ENCODE results near the gene LILRB5. TPM values are rescaled to one million over a fixed set of nuclear protein-coding genes. Genes with fewer than 3 reads are reported as not detected.

LILRB5 gene
- total and polyA plus RNA-seq, 2 of the 8 experiments (the other 6 are each of a cell fraction or from before 2014, with no cell fraction given) = 0.05 TPM; not detected in 1

GRCh38 chr19:54294539-54294938 lies 37.5 kb upstream of the LILRB5 start:
- no peak overlapping the region for H3K4me3 ChIP-seq (ENCODE audit: extremely low read depth in 1 of 4, insufficient read depth in 2 of 4, low read depth in 3 of 4, low read length in 4 of 4)
- no peak overlapping the region for H3K14ac ChIP-seq (ENCODE audit: insufficient read length)
- H4K91ac ChIP-seq (replicated peaks; ENCODE audit: insufficient read length, low read length) = no peak overlapping the region
- no peak overlapping the region for H2AK5ac ChIP-seq (ENCODE audit: low read depth, low read length)
- H3K79me2 ChIP-seq (ENCODE audit: control insufficient read depth in 1 of 2, insufficient read depth in 2 of 2, low read length in 2 of 2) = no peaks in the 10 kb centered on the region
- H2AFZ ChIP-seq (ENCODE audit: low read length) = no peak overlapping the region
- FAIRE-seq (no peak), DNase-seq (ENCODE audit: low read depth in 1 of 2, low spot score in 2 of 2) (no peak)
- no peak overlapping the region for H2BK12ac ChIP-seq (ENCODE audit: low read depth, low read length)
- H3K56ac ChIP-seq (replicated peaks; ENCODE audit: insufficient read length, low read depth, low read length) = no peak overlapping the region
- no peaks in the 10 kb centered on the region; a peak in 1 of 7 replicates for H3K4me1 ChIP-seq (replicated peaks in 1 of 4; ENCODE audit: control insufficient read depth in 3 of 4, insufficient read depth in 4 of 4, low read length in 3 of 4)
- H4K5ac ChIP-seq (ENCODE audit: insufficient read length, low read depth, low read length) = no peak overlapping the region
- H4K8ac ChIP-seq (ENCODE audit: extremely low read depth, insufficient read depth, low read length) = no peak overlapping the region
- no peak overlapping the region for H3K9ac ChIP-seq (replicated peaks in 1 of 4; ENCODE audit: extremely low read depth in 1 of 4, low read depth in 3 of 4, low read length in 3 of 4)
- H3K9me3 ChIP-seq (ENCODE audit: insufficient read depth in 2 of 2, low read depth in 1 of 2, low read length in 1 of 2) = no peaks in the 10 kb centered on the region
- no peaks in the 10 kb centered on the region for H3K79me1 ChIP-seq (ENCODE audit: low read depth, low read length)
- no peaks in the 10 kb centered on the region for H3K23me2 ChIP-seq (ENCODE audit: low read depth, low read length)
- H3K18ac ChIP-seq (ENCODE audit: extremely low read depth, low read length) = no peak overlapping the region
- H2BK5ac ChIP-seq (ENCODE audit: low read depth, low read length) = no peak overlapping the region
- no peak overlapping the region for H2BK120ac ChIP-seq (replicated peaks; ENCODE audit: low read depth, low read length)
- no peaks in the 10 kb centered on the region for H4K20me1 ChIP-seq (replicated peaks in 1 of 2; ENCODE audit: control insufficient read depth in 1 of 2, insufficient read depth in 2 of 2, low read length in 2 of 2)
- ChIA-PET POLR2A (ENCODE audit: partially characterized antibody) (no interaction called here), CTCF (ENCODE audit: partially characterized antibody) (no interaction called here)
- H3K27ac ChIP-seq (ENCODE audit: low read depth, low read length) = no peak overlapping the region
- H3K36me3 ChIP-seq (ENCODE audit: control insufficient read depth in 2 of 4, insufficient read depth in 4 of 4, low read length in 3 of 4) = no peaks in the 10 kb centered on the region
- no peak overlapping the region for H3K23ac ChIP-seq (ENCODE audit: insufficient read length)
- H3K4ac ChIP-seq (replicated peaks; ENCODE audit: insufficient read length, low read depth, low read length) = no peak overlapping the region
- H3K27me3 ChIP-seq (replicated peaks in 1 of 4; ENCODE audit: control insufficient read depth in 3 of 4, extremely low read depth in 1 of 4, insufficient read depth in 3 of 4, low read length in 3 of 4) = 0 out of 7 replicates have a peak, but pooled peaks cover 0 to 8% (median 0%) of the 10 kb centered on the region in 4 experiments
- WGBS, 2 experiments (ENCODE audit: extremely low coverage in 1 of 2, insufficient coverage in 1 of 2, insufficient read length in 1 of 2, insufficient replicate concordance in 2 of 2, low coverage in 1 of 2, low lambda C conversion rate in 2 of 2, missing lambda C conversion rate in 1 of 2) = 89% methylated on average over 6 of the region's 6 CpGs; no CpG with 5 or more reads in 1 of the 2 experiments
- no peak overlapping the region for H3K4me2 ChIP-seq (ENCODE audit: insufficient read depth in 1 of 2, low read depth in 2 of 2, low read length in 2 of 2)
- H2BK15ac ChIP-seq (ENCODE audit: low read length) = no peak overlapping the region
- no peak overlapping the region for H2BK20ac ChIP-seq (ENCODE audit: low read length)
- TF ChIP-seq CREB1 (IDR thresholded peaks at IDR 0.05) (no peak), SUZ12 (IDR thresholded peaks at IDR 0.05; ENCODE audit: low read length) (no peak), JUND (IDR thresholded peaks at IDR 0.05; ENCODE audit: low read length) (no peak), SP1 (IDR thresholded peaks at IDR 0.05; ENCODE audit: low read depth, low read length) (no peak), SIN3A (conservative IDR thresholded peaks at IDR 0.05 in 1 of 2, IDR thresholded peaks at IDR 0.05 in 1 of 2; ENCODE audit: low read depth in 1 of 2, low read length in 2 of 2) (no peak), CTCF (IDR thresholded peaks at IDR 0.05; ENCODE audit: control extremely low read depth in 1 of 3, insufficient read depth in 1 of 3, low read depth in 1 of 3, low read length in 3 of 3) (no peak), TCF12 (IDR thresholded peaks at IDR 0.05; ENCODE audit: low read depth, low read length) (no peak), GABPA (IDR thresholded peaks at IDR 0.05; ENCODE audit: borderline replicate concordance, insufficient read depth, low read length) (no peak), EP300 (IDR thresholded peaks at IDR 0.05; ENCODE audit: borderline replicate concordance in 1 of 2, low read depth in 2 of 2, low read length in 2 of 2) (no peak), POLR2A (IDR thresholded peaks at IDR 0.05; ENCODE audit: control extremely low read depth in 1 of 2, low read depth in 2 of 2, low read length in 2 of 2) (no peak), CEBPB (IDR thresholded peaks at IDR 0.05; ENCODE audit: low read depth, low read length) (no peak), SP4 (IDR thresholded peaks at IDR 0.05; ENCODE audit: low read length) (no peak), YY1 (IDR thresholded peaks at IDR 0.05; ENCODE audit: low read depth, low read length) (no peak), POU5F1 (IDR thresholded peaks at IDR 0.05; ENCODE audit: low read depth, low read length) (no peak)

All from H1 (cell line).